GM21576 (cell line): ENCODE data around the gene ALPL.
"Not testable (repeated sequence)": the region's sequence is repeated elsewhere in the genome, so short reads cannot be mapped to it uniquely, and the experiment has no call there.

Experiments used
- ATAC-seq: cut with Tn5 transposase; IDR thresholded peaks from one replicate; pipeline ENCODE4 v1.9.1; 2021; ENCODE audit warnings: mild to moderate bottlenecking, moderate library complexity; ENCODE audit not compliant: unreplicated experiment

The ALPL gene

GRCh38 chr1:21507511-21508270, 1.5 kb upstream of the ALPL start:
- no peak for ATAC-seq

DNA sequence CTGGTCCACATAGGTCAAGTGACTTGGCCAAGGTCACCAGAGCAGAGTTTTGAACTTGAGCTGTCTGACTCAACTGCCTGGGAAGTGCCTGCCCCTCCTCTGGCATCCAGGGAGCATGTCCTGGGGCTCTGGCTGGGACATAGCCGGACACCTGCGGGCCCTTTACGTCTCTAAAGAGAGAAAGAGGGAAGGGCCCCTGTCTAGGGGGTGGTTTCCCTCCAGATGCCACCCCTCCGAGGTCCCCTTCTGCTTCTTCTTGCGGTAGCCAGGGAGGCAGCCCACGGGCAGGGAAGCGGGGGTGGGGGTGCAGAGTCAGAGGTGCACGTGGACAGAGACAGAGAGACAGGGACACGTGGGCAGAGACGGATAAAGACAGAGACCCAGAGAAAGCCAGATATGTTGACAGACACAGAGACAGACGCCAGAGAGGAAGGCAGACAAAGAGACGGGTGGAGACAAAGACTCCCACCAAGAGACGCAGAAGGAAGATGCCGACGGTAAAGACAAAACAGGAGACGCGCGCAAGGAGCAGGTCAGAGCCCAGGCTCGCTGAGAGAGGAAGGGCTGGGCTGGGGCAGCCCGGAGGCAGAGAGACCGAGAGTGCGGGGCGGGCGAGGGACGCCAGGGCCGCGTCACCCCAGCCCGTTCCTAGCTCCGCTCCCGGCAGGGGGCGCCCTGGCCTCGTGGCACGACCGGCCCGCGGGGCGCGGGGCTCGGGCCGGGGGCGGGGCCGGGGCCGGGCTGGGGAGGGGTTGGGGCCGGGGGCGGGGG, 458 bp upstream of the ALPL start:
- no peak for ATAC-seq

GRCh38 chr1:21510113-21510493, 880 bp downstream of the ALPL start:
- ATAC-seq: no peak

- ATAC-seq: no peak
Measured at GRCh38 chr1:21510885-21511578, 1.8 kb downstream of the ALPL start.

DNA sequence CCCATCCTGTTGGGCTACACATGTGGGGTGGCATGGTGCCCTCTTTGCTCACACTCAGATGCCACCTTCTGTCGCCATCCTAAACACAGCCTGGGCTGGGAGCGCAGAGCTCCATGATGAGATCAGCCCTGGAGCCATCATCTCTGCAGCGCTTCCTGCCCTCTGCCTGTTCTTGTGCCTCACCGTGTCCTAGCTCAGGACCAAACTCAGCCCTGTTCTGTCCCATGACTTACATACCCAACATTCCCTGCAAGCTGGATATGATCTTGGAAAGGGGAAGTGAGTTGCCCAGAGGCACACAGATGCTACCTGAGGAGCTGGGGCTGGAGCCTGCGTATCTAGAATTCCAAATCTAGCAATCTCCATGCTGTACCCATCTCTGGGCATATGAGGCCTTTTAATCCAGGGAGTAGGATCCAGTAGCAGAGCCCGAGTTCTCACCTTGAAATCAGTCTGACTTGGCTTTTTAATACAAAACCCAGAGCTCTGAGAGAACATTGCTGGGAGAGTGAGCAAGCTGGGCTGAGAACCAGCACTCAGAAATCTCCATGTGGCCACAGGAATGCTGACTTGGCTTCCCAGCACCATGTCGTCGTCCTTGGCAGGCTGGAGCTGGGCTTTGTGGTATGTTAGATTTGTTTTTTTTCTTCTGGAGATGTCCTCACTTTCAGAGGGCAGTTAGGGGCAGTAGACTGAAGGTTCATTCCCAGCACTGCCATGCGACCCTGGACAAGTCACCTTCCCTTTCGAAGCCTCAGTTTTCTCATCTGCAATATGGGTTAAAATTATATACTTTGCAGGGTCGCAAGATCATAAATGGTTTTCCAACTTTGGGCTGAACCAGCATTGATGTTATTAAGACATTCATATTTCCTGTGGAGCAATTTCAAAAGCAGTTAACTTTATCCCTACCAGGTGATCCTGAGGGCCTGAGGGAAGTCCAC, 2.6 kb downstream of the ALPL start:
- ATAC-seq: no peak

DNA sequence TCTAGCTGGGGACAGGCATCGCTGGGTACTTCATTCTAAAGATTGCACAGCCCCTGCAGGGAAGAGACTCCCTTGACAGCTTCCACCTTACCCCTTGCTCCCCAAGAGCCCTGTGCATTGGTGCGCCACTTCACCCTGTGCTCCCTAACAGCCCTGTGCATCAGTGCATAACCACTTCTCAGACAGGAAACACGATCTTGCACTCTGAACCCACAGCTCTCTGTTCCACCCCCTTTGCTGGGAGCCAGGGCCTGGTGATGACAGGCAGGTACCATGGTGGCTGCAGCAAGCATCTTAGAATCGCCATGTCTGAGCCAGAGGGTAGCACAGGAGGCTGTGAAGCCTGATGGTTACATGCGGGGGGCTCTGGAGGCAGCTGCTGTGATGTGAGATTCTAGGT, 5.0 kb downstream of the ALPL start:
- ATAC-seq: peak; percentile 73

DNA sequence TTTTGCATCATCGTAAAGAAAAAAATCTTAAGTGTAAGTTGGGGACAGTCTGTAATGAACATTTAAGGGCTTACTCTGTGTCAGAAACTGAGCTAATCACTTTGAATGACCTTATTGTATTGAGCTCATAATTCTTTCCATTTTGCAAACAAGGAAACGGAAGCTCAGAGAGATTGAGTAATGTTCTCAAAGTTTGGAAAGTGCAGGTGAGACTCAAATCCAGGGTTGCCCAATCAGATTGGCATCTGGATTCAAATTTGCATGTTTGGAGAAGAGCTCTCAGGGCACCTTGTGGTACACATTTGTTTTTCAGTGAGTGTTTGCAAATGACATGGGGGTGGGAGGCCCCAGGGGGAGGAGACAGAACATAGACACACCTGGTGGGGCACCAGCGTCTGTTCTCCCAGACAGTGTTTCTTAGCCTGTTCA, 8.0 kb downstream of the ALPL start:
- no peak for ATAC-seq

DNA sequence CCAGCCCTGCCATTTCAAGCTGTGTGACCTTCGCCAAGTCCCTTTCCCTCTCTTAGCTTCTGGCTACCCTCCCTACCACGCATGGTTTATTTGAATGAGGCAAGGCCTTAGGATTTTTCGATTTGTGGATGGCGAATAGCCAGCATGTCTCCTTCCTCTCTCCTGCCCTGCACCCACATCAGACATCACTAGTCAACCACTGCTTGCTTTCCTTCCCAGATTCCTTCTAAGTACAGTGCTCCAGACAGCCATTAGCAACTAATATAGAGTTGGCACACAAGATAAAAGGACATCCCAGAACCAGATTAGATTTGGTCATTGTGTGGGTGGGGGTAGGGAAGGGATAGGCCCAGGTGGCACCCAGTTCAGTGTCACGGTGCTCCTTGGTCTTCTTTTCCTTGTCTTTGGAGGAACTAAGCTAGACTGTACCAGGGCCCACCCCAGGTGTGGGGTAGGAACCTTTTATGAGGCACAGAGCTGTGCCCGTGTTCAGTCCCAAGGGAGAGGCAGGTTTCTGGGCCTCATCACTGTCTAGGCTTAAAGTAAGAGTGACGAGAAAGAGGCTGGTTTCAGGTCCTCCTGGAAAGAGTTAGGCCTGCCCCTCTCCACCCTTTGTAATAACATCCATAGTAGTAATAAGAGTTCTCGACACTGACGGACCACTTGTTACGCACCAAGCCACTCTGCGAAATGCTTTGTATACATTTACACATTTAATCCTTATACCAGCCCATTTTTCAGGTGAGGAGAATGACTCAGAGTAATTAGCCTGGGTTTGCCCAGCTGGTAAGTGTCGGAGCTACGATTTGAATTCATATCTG, 8.6 kb downstream of the ALPL start:
- no peak for ATAC-seq

DNA sequence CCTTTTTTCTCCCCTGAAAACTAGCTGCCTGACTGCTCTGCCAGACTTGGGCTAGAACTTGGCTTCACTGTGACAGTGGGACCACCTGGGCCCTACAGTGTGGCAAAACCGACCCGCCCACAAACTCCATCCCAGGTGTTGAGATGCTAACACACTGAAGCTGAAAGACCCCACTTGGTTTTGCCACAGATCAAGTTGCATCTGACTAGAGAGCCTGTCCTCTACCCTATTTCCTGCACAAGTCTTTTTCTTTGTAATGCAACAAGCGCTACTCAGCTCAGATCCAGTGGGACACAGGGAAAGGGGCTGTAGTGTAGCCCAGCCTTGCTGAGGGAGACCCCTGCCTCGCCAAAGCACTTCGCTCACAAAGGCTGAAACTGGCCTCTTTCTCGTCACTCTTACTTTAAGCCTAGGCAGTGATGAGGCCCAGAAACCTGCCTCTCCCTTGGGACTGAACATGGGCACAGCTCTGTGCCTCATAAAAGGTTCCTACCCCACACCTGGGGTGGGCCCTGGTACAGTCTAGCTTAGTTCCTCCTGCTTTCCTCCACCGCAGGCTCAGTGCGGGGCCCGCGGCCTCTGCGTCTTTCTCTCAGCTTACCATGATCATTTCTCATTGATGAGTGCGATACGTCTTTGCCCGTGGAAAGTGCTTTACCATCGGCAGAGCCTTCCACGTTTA, 9.7 kb downstream of the ALPL start:
- no peak for ATAC-seq

DNA sequence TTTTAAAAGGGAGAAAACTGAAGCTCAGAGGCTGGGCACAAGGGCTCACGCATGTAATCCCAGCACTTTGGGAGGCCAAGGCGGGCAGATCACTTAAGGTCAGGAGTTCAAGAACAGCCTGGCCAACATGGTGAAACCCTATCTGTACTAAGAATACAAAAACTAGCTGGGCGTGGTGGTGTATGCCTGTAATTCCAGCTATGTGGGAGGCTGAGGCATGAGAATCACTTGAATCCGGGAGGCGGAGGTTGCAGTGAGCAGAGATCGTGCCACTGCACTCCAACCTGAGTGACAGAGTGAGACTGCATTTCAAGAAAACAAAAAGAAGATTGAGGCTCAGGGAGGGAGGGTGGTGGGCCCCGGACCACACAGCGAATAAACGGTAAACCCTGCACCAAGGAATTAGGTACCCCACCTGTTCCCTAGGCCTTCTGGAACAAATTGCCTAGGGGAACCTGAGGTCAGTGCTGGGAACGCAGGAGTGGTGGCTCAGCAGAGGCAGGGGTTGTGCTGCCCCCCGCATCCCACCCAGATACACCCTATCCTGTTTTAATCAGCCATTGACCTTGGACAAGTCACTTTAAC, 10.4 kb downstream of the ALPL start:
- not testable (repeated sequence) for ATAC-seq

DNA sequence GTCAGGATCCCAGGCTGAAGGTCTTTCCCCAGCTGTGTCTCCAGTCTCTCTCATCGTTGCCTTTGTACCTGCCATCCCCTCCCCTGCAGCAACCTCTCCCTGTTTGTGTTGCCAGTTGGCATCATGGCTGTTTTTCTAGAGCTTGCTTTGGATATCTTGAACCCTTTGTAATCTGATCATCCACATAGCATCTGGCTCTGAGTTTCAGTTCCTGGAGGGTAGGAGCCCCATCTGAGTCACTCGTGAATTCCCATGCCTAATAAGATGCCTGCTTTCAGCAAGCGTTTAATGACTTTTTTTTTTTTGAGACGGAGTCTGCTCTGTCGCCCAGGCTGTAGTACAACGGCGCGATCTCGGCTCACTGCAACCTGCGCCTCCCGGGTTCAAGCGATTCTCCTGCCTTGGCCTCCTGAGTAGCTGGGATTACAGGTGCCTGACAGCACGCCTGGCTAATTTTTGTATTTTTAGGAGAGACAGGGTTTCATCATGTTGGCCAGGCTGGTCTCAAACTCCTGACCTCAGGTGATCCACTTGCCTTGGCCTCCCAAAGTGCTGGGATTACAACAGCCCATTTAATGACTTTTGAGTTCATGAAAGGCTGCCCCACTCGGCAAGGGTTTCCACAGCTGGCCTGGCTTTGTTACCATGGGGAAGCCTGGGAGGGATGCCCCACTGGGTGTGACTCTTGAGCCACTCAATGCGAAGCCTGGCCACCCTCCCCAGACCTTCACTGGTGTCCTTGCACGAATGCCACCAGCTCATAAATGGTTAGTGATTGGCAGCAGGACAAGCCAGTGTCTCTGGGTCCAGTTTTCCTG, 11.9 kb downstream of the ALPL start:
- ATAC-seq: no peak

DNA sequence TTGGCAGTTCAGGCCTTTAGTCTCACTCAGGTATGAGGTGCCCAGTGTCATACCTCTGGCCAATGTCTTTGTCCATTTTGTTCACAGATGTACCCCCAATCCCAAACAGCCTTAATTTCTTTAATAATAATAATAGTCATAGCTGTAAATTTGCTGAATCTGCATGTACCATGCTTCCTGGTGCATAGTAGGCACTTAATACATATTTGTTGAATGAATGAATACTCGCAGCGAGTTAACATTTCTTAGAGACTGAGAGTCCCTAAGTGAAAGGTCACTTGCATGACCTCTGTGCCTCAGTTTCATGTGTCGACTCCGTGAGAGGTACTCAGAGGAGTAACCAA, 12.5 kb downstream of the ALPL start:
- ATAC-seq: no peak

- no peak for ATAC-seq
Measured at GRCh38 chr1:21522525-21523038, 13.4 kb downstream of the ALPL start.

GRCh38 chr1:21523297-21523813, 14.1 kb downstream of the ALPL start:
- no peak for ATAC-seq

- ATAC-seq: no peak
Measured at GRCh38 chr1:21524220-21524619, 15.0 kb downstream of the ALPL start.

- ATAC-seq: no peak
Measured at GRCh38 chr1:21524686-21525339, 15.6 kb downstream of the ALPL start.

- no peak for ATAC-seq
Measured at GRCh38 chr1:21525340-21525717, 16.1 kb downstream of the ALPL start.
